Superior temporal gyrus (tissue), 1 donor: ENCODE data around the gene TNS4.
A peak's percentile ranks its signal among the peaks of the same experiment; 100 is the strongest.

Experiments
- DNase-seq: peaks from one replicate; pipeline ENCODE4 v3.0.0-alpha.2; 2016; ENCODE audit errors: extremely low spot score

Gene TNS4

GRCh38 chr17:40516581-40517285 is 15.3 kb upstream of the TNS4 start:
- DNase-seq = no peak

- no peak for DNase-seq
Observed at GRCh38 chr17:40515491-40516041, 14.1 kb upstream of the TNS4 start.

- DNase-seq = no peak
Observed at GRCh38 chr17:40515011-40515410, 13.6 kb upstream of the TNS4 start.

GRCh38 chr17:40514013-40514875 is 12.8 kb upstream of the TNS4 start:
- DNase-seq = no peak

- no peak for DNase-seq
Observed at GRCh38 chr17:40511667-40512220, 10.3 kb upstream of the TNS4 start.

GRCh38 chr17:40511136-40511535 is 9.7 kb upstream of the TNS4 start:
- no peak for DNase-seq

- no peak for DNase-seq
Observed at GRCh38 chr17:40510328-40510648, 8.9 kb upstream of the TNS4 start.

- DNase-seq = no peak
Observed at GRCh38 chr17:40509626-40510327, 8.4 kb upstream of the TNS4 start.

GRCh38 chr17:40506786-40507185 is 5.4 kb upstream of the TNS4 start:
- DNase-seq = no peak

- DNase-seq = no peak
Observed at GRCh38 chr17:40503154-40503553, 1.7 kb upstream of the TNS4 start.

GRCh38 chr17:40502716-40503115 is 1.3 kb upstream of the TNS4 start:
- DNase-seq = no peak

GRCh38 chr17:40500709-40501108 is 714 bp downstream of the TNS4 start:
- no peak for DNase-seq

GRCh38 chr17:40500190-40500589 is 1.2 kb downstream of the TNS4 start:
- DNase-seq = no peak

GRCh38 chr17:40499551-40500189 is 1.8 kb downstream of the TNS4 start:
- peak; percentile 31 for DNase-seq

GRCh38 chr17:40498281-40499084 is 2.9 kb downstream of the TNS4 start:
- DNase-seq = no peak

- DNase-seq = no peak
Observed at GRCh38 chr17:40497695-40498094, 3.7 kb downstream of the TNS4 start.

- no peak for DNase-seq
Observed at GRCh38 chr17:40496634-40497420, 4.6 kb downstream of the TNS4 start.

GRCh38 chr17:40496170-40496569 is 5.3 kb downstream of the TNS4 start:
- DNase-seq = no peak

- DNase-seq = no peak
Observed at GRCh38 chr17:40495140-40495539, 6.3 kb downstream of the TNS4 start.

- no peak for DNase-seq
Observed at GRCh38 chr17:40493697-40494096, 7.7 kb downstream of the TNS4 start.
